Epithelial cell of esophagus (primary cell): Measurements from ENCODE around the gene ORMDL2.
A peak's percentile ranks its signal among the peaks of the same experiment; 100 is the strongest.

Source experiments
- DNase-seq: peaks from one replicate; pipeline ENCODE4 v3.0.0; 2010; ENCODE audit warnings: low read depth
- H3K4me3 ChIP-seq: 2 replicates; pipeline ENCODE4 v1.5.1; 2011; ENCODE audit warnings: mild to moderate bottlenecking, low read length, control low read depth
- CTCF ChIP-seq: IDR thresholded peaks from 2 replicates; pipeline ENCODE4 v1.5.1; 2011; ENCODE audit warnings: low read depth, mild to moderate bottlenecking, low read length, control low read depth, inconsistent platforms; ENCODE audit not compliant: insufficient read depth; ENCODE audit errors: missing control alignments

Gene ORMDL2

GRCh38 chr12:55843431-55843830, 25.6 kb downstream of the ORMDL2 start:
- TF ChIP-seq CTCF = no peak
- no peak overlapping the region for H3K4me3 ChIP-seq
- no peak for DNase-seq

- TF ChIP-seq CTCF = no peak
- no peak overlapping the region for H3K4me3 ChIP-seq
- no peak for DNase-seq
Observed at GRCh38 chr12:55844961-55845360, 27.1 kb downstream of the ORMDL2 start.

GRCh38 chr12:55845361-55845760, 27.5 kb downstream of the ORMDL2 start:
- no peak for DNase-seq
- H3K4me3 ChIP-seq = no peak overlapping the region
- TF ChIP-seq CTCF = no peak

- TF ChIP-seq CTCF = no peak
- no peak overlapping the region for H3K4me3 ChIP-seq
- DNase-seq = no peak
Observed at GRCh38 chr12:55845785-55846496, 28.1 kb downstream of the ORMDL2 start.

- no peak for TF ChIP-seq CTCF
- peak; percentile 39 for DNase-seq
- no peak overlapping the region for H3K4me3 ChIP-seq
Observed at GRCh38 chr12:55847033-55847432, 29.2 kb downstream of the ORMDL2 start.

- TF ChIP-seq CTCF = no peak
- peak; percentile 87 for DNase-seq
- no peak overlapping the region for H3K4me3 ChIP-seq
Observed at GRCh38 chr12:55847603-55848291, 29.9 kb downstream of the ORMDL2 start.
